ENCODE measurements around the gene SMARCD1.
"Not testable (repeated sequence)": the region's sequence is repeated elsewhere in the genome, so short reads cannot be mapped to it uniquely, and the experiment has no call there.

Gene SMARCD1

DNA sequence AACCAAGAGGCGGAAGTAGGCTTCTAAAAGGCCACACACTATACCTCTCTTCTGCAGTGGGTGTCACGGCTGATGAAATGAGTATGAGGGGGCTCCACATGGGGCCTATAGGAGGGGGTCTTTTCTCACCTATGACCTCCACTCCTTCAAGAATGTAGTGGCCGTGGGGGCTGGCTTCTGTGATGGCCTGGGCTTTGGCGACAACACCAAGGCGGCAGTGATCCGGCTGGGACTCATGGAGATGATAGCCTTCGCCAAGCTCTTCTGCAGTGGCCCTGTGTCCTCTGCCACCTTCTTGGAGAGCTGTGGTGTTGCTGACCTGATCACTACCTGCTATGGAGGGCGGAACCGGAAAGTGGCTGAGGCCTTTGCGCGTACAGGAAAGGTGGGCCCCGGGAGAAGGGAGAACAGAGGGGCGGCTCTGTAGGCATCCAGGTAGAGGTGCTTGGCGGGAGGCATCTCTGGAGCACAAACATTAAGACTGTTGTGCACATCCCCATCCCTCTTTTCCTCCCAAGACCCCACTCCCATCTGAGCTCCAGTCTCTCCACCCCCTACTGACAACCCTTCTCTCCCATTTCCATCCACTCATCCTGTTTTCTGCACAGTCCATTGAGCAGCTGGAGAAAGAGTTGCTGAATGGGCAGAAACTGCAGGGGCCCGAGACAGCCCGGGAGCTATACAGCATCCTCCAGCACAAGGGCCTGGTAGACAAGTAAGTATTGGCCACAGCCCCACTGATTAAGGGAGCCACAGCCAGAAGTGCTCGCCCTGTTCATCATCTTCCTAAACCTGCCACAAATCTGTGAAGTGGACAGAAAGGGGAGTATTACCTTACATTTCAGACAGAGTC is 22.5 kb downstream of the SMARCD1 start:
- DNase-seq = no peak

DNA sequence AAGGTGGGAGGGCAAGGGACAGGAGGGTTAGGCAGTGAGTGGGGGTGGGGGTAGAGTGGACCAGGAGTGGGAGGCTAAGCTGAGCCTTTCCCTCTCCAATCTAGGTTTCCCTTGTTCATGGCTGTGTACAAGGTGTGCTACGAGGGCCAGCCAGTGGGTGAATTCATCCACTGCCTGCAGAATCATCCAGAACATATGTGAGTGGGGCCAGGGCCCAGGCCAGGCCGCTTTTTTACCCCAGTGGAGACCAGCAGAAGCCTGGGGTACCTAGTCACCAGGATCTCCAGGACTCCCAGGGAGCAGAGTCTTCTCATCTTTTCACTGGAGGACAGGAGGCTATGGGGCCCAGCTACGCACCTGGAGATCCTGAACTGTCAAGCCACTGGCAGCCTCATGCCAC is 24.2 kb downstream of the SMARCD1 start:
- no peak for DNase-seq

DNA sequence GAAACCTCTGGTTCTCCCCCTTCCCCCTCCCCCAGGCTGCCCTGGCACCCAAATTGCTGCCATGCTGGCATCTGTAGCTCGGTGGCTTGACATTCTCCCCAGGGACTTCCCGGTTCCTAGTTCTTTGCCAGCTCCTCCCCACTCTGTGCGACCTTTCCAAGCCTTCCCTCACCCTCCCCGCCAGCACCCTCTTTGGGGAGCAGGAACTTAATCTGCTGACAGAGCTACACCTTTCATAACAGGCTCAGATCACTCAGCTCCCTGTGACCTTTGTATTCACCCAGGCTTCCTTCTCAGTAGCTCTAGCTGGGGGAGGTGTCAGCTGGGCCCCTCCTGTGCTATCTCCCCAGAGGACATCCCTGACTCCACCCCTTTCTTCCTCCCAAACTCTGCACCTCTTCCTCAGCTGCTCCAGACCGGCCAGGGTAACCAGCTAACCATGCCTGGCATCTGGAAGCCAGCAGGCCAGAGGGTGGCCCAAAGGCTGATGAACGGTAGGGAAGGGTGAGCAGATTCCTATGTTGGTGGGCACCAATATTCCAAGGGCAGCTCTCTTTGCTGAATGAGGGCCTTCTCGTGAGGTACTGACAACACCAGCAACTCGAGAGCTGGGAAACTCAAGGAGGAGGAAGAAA is 25.1 kb downstream of the SMARCD1 start:
- no peak for DNase-seq

DNA sequence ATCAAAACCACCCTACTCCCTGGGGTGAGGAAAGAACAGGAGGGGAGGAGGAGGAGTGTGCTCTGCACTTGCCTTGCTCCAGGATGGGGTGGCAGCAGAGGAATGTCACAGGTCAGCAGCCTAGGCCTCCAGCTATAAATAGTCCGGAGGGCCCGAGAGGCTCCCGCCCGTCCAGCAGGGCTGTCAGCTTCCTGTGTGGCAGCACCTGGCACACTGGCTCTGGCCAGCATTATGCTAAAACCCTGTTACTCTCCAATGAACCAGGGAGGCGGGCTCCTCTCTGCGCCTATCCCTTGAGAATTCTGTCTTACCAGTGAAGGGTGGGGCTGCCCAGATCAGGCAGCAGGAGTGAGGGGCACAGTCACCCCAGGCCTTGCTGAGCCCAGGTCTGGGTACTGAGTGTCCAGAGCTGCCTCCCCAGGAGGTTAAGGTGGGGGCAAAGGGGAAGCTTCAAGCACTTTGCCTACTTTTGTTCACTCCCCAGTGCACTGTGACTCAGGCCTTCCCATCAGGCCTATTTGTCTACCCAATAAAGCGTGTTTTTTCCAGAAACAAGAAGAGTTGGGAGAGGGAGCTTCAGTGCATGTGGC is 25.7 kb downstream of the SMARCD1 start:
- DNase-seq = no peak

DNA sequence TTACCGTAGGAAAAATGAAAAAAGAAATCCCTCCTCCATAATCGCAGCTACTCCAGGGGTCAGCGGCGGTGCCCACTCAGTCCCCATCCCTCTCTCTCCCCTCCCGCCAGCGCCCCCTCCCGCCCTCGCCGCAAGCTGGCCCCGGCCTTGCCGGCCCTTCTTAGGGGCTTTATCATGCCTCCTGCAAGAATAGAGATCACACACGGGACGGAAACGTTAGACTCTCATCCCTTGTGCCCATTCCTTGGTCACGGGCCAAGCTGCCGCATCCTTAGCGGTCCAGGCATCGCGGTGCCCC is 26.2 kb downstream of the SMARCD1 start:
- DNase-seq = no peak

DNA sequence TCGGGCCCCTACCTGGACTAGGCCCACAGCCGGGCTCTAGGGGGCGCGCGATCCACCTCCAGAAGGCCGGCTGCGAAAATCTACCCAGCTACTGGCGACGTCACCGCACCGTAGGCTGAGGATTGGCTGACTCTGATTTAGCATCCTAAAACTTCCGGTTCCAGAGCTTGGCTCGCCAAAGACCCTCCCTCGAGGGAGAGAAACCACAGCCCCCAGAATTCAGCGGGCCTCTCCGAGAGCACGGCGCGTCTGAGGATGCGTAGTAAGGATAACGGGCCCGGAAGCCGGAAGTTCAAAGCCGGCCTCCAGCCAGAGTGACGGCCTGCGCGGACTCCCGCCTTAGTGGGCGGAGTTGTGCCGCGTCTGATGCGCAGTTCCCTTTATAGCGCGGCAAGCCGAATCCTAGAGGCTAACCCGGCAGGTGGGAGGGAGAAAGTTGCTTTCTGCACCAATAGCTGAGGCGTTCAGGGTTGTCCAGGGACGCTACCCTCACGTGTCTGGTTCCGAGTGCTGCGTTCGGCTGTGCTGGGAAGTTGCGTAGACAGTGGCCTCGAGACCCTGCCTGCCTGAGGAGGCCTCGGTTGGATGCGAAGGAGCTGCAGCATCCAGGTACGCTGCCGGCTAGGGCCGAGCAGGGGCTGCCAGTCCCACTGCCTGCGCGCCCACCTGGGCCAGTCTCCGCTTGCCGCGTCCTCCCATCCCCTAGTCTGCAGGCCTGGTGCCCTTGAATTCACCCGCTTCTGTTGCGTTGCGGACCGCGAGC is 26.7 kb downstream of the SMARCD1 start, which contains the start of gene COX14:
Gene COX14, plus strand, starts transcription at position 544 of the 763 bp plus-strand sequence. CDS start 7,808 bp downstream, outside the sequence.
- peak; percentile 96 for DNase-seq

DNA sequence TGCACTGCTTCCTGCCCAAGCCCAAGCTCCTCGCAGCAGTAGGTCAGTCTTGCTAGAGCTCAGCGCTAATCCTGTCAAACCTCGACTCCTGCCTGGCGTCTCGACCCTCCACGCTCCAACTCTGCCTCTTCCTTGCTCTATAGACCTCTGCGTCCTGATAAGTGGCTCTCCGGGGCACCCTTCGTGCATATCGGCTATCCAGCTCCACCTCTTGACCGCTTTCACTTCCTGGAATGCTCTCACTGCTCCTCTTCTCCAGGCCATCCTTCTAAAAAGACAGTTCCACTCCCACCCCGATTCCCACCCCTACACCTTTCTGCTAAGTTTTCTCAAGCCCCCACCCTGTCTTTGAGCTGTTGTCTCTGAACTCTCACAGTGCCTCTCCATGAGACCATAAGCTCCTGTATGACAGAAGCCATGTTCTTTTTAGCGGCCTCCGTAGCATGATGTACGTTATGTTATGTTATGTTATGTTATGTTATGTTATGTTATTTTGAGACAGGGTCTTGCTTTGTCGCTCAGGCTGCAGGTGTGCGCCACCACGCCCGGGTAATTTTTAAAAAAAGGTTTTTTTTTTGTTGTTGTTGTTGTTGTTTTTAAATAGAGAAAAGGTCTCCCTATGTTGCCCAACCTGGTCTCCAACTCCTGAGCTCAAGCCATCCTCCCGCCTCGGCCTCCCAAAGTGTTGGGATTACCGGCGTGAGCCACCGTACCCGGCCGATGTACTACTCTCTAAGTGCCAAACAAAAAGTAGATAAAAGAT is 27.5 kb downstream of the SMARCD1 start:
- DNase-seq = peak; percentile 43

DNA sequence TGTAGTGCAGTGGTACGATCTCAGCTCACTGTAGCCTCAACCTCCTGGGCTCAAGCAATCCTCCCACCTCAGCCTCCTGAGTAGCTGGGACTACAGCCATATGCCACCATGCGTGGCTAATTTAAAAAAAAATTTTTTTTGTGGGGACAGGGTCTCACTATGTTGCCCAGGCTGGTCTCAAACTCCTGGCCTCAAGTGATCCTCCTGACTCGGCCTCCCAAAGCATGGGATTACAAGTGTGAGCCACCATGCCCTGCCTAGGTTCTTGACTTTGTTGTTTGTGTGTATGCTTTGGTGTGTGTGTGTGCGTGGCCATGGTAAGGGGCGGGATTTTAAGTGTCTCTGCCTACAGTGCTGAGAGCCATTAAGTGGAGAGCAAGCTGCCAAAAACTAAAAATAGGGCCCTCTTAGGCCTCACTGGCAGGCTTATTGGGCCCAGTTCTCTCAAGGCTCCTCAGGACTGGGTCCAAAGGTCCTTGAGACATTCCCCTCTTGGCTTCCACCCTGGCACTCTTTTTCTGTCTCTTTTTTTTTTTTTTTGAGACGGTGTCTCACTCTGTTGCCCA is 32.0 kb downstream of the SMARCD1 start:
- DNase-seq = no peak

DNA sequence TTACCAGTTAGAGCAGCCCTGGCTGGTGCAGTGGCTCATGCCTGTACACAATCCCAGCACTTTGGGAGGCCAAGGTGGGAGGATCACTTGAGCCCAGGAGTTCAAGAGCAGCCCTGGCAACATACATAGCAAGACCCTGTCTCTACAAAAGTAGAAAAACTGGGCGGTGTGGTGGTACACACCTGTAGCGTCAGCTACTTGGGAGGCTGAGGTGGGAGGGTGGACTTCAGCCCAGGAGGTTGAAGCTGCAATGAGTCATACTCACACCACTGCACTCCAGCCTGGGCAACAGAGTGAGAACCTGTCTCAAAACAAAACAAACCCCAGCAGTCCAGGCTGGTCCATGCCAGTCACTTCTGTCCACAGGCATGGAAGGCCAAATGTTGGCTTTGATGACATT is 34.2 kb downstream of the SMARCD1 start:
- DNase-seq = no peak

DNA sequence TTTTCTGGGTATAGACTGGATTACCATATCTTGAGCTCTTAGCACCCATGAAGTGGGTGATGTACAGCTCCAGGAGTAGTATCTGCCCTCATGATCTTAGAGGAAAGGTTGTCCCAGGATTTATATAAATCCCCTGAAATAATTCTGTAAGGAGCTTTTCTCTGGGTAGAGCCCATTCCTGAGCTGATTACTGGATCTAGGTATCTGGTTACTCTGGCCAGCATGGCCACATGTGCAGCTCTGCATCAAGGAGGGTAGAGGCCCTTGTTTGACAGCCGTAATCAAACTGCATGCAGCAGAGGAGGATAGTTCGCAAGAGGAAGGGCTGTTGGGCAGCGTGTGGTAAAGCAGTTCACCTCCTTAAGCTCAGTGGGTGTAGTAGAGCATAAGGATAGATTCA is 35.4 kb downstream of the SMARCD1 start:
- DNase-seq = no peak

DNA sequence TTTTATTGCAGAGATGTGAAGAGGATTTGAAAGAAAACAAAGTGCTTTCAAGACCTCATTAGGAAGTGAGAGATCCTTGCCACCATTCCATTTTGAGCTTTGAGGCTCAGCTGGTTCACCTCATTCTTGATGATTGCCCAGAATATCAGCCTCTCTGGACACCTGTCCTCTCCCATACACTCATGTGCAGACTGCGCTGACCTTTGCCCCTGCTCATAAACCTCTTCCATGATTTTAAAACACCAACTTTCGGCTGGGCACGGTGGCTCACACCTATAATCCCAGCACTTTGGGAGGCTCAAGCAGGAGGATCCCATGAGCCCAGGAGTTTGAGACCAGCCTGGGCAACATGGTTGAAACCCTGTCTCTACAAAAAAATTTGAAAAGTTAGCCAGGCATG is 35.8 kb downstream of the SMARCD1 start:
- DNase-seq = no peak

DNA sequence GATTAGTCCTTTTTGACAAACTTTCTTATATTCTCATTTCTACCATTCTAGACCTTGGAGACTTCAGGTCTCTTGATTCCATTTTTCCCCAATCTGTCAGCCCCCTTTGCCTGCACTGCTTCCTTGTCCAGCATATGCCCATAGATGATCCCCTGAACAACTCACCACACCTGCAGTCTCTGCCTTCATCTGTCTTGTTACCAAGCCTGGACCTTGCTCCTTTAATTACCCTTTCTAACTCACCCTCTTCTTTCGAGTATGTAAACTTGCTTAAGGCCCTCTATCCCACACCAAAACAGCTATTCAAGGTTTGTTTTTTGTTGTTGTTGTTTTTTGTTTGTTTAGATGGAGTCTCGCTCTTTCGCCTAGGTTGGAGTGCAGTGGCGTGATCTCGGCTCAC is 36.5 kb downstream of the SMARCD1 start:
- no peak for DNase-seq

DNA sequence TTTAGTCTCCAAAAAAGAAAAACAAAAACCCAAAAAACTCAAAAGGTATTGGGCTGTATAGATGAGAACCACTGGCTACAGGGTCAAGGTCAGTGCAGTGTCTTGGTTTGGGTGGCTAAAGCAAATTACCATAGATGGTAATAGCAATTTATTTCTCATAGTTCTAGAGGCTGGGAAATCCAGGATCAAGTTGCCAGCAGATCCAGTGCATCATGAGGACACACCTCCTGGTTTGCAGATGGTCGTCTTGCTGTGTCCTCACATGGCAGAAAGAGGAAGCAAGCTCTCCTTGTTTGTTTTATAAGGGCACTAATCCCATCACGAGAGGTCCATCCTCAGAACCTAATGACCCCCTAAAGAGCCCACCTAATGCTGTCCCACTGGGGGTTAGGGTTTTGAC is 38.1 kb downstream of the SMARCD1 start:
- no peak for DNase-seq

DNA sequence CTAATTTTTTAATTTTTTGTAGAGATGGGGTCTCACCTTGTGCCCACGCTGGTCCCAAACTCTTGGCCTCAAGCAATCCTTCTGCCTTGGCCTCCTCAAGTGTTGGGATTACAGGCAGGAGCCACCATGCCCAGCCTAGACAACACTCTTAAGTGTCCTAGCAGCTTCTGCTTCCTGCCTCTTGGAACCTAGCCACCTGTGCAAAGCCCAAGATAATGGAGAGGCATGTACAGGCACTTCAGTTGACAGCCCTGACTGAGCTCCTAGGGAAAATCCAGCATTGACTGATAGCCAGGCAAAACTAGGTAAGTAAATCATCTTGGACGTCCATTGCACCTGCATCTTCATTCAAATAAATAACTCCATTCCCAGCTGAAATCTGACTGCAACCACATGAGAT is 42.4 kb downstream of the SMARCD1 start:
- peak; percentile 31 for DNase-seq

DNA sequence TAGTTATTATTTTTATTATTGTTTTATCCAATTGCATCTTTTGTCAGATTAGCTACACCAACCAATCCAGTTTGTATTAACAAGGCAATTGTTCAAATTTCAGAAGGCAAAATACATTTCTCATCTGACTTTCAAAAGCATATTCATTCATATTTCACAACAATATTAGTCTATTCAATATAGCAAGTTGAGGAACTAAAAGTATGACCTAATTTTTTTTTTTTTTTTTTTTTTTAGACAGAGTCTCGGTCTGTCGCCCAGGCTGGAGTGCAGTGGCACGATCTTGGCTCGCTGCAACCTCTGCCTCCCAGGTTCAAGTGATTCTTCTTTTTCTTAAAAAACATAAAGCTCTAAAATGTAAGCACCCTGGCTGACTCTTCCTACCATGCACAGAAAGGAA is 44.1 kb downstream of the SMARCD1 start:
- no peak for DNase-seq

DNA sequence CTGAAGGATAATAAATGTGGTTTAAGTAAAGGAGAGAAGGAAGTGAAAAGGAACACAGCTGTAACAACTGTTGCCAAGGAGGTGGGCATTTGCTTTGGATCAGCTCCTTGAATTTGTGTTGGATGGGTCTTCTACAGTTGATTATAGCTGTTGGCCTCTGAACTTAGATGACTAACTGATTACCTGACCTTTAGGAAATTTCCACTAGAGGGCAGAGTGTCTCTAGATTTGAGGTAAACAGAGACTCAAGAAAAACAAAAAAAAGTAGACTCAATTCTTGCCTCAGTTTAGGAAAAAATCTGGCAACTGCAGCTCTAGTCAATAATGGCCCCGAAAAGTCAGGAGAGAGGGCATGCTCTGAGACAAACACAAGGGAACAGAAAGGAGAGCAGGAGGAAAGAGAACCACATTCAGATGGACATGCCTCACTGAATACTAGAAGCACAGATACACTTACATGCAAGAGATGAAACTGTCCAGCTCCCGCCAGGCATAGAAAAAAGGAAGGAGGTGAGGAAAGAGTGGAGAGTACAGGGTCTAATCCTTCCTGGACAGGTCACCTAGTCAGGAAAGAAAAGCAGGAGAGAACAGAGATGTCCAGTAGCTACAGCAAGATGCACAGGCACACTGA is 47.5 kb downstream of the SMARCD1 start:
- DNase-seq = no peak

DNA sequence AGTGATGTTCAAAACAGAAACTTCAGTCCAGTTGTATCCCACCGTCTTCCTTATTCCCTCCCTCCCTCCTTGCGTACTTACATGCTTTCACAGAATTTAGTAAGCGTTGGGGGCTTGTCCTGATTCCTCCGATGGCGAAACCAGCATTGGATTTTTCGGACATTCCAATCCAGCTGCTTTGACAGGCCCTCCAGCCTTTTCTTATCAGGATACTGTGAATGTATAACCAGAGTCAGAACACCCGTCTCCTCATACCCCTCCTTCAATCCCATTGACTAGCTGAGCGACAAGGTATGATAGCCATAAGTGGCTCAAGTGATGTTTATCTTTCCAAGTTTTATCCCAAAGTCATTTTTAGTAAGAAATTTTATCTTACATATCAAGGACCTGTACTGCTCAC is 57.9 kb downstream of the SMARCD1 start:
- DNase-seq = no peak

DNA sequence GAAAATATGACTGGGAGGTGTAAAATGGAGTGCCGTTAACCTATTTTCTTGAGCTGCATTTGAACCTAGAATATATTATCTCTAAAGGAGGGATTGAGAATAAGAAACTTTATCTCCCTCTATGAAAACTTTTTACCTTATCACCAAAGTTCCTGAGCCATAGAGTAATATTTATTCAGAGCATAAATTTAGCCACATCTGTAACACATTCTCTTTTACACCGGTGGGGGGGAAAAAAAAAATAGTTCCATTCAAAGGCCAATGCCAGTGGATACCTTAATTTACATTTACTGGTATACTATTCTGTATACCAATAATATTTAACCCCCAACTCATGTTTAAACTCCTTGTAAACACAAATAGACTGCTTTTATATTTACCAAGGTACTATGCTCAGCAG is 60.3 kb downstream of the SMARCD1 start:
- no peak for DNase-seq

DNA sequence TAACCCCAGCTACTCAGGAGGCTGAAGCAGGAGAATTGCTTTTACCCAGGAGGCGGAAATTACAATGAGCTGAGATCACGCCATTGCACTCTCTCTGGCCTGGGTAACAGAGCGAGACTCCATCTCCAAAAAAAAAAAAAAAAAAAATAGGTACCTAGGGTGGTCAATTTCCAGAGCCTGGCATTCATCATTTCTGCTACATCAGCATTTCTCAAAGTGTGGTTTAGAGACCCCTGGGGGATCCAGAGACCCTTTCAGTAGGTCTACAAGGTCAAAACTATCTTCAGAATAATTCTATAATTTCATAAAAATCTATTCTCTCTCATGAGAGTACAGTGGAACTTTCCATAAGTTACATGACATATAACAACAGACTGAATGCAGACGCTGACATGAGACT is 62.1 kb downstream of the SMARCD1 start:
- no peak for DNase-seq

DNA sequence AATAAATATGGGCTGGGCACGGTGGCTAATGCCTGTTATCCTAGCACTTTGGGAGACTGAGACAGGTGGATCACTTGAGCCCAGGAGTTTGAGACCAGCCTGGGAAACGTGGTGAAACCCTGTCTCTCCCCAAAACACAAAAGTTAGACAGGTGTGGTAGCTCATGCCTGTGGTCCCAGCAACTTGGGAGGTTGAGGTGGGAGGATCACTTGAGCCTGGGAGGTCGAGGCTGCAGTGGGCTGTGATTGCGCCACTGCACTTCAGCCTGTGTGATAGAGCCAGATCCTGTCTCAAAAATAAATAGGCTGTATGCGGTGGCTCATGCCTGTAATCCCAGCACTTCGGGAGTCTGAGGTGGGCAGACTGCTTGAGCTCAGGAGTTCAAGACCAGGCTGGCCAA is 62.9 kb downstream of the SMARCD1 start:
- DNase-seq = not testable (repeated sequence)

DNA sequence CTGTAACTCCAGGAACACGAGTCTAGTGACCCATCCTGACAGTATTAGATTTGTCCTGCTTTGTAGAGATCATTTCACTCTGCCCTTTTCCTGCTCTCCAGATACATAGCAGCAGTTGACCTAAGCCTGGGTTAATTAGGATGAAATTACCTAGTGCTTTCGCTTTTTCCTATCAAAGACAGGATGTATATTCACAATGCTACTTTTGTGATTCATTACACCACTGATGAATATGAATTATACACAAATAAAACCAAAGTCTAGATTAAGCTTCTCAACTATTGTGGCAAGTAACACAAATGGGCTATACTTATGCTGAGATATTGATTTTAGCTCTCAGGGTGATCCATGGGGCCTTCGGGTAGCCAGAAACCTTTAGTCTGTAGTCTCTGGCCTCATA is 64.2 kb downstream of the SMARCD1 start:
- no peak for DNase-seq
